ENCODE results near the gene PLSCR1.

DNA sequence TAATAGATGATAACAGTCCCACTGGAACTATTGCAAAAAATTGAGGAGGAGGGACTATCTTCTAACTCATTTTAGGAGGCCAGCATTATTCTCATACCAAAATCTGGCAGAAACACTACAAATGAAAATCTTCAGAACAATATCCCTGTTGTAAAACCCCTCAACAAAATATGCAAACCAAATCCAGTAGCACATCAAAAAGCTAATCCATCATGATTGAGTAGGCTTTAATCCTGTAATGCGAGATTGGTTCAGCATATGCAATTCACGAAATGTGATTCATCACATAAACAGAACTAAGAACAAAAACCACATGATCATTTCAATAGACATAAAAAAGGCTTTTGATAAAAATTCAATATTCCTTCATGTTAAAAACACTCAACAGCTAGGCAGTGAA, 51.2 kb downstream of the PLSCR1 start:
- TF ChIP-seq CTCF (conservative IDR thresholded peaks at IDR 0.05) (no peak), EZH2 (IDR thresholded peaks at IDR 0.05; ENCODE audit: low read depth) (no peak)

Measured in PC-9 (cell line).